K562 (cell line): ENCODE data around the gene HOXB7. TPM values are rescaled to one million over a fixed set of nuclear protein-coding genes. Genes with fewer than 3 reads are reported as not detected.
A peak's percentile ranks its signal among the peaks of the same experiment; 100 is the strongest.

Experiments
- ARID1B ChIP-seq: fragments of 450-650 bp; IDR thresholded peaks from 2 replicates; pipeline ENCODE4 v1.6.1; 2016; ENCODE audit warnings: antibody characterized with exemption, mild to moderate bottlenecking, inconsistent platforms
- ARID4B ChIP-seq: sonication (generic); formaldehyde crosslinking; IDR thresholded peaks from 2 replicates; pipeline ENCODE4 v1.8.0; 2022; ENCODE audit warnings: mild to moderate bottlenecking, missing genetic modification reagents
- BRD9 ChIP-seq: fragments of 450-650 bp; IDR thresholded peaks from 2 replicates; pipeline ENCODE4 v1.6.1; 2018; ENCODE audit warnings: low read depth; ENCODE audit not compliant: partially characterized antibody
- C11orf30 ChIP-seq: fragments of 450-650 bp; IDR thresholded peaks from 2 replicates; pipeline ENCODE4 v1.6.1; 2016; ENCODE audit warnings: low read depth, mild to moderate bottlenecking
- ESRRA ChIP-seq: fragments of 450-650 bp; IDR thresholded peaks from 2 replicates; pipeline ENCODE4 v1.6.1; 2014; ENCODE audit warnings: low read depth, mild to moderate bottlenecking, moderate library complexity, borderline replicate concordance
- ETV1 ChIP-seq: fragments of 450-650 bp; conservative IDR thresholded peaks from 2 replicates; pipeline ENCODE4 v1.6.1; 2016; ENCODE audit warnings: missing genetic modification characterization, control low read depth, low read depth, missing compliant biosample characterization
- FOXK2 ChIP-seq, 2 experiments: fragments of 450-650 bp; IDR thresholded peaks in 1 of 2; conservative IDR thresholded peaks in 1 of 2; 2 replicates each; pipeline ENCODE4 v1.6.1; 2016; ENCODE audit warnings: low read depth in 2 of 2, mild to moderate bottlenecking in 1 of 2
- GTF2A2 ChIP-seq: IDR thresholded peaks from 2 replicates; pipeline ENCODE4 v1.6.1; 2016; ENCODE audit warnings: mild to moderate bottlenecking, missing genetic modification characterization, missing compliant biosample characterization
- HIVEP1 ChIP-seq: fragments of 250-450 bp; sonication (Bioruptor Pico); IDR thresholded peaks from 2 replicates; pipeline ENCODE4 v1.4.0; 2020; ENCODE audit warnings: mild to moderate bottlenecking
- IFI16 ChIP-seq: fragments of 250-450 bp; sonication (Bioruptor Pico); IDR thresholded peaks from 2 replicates; pipeline ENCODE4 v2.1.2; 2022; ENCODE audit warnings: mild to moderate bottlenecking, inconsistent platforms
- MCM7 ChIP-seq, 2 experiments: fragments of 450-650 bp; IDR thresholded peaks; 2 replicates each; pipeline ENCODE4 v1.6.1; 2016 to 2018
- MIER1 ChIP-seq: fragments of 450-650 bp; IDR thresholded peaks from 2 replicates; pipeline ENCODE4 v1.6.1; 2016; ENCODE audit warnings: antibody characterized with exemption, mild to moderate bottlenecking, low read depth
- MYC ChIP-seq, 2 experiments: fragments of 250-450 bp in 1 of 2; sonication (Bioruptor Pico) in 1 of 2; IDR thresholded peaks; 2 replicates each; pipeline versions ENCODE4 v1.5.1 to v1.6.1; 2012 to 2021; ENCODE audit warnings: low read depth in 2 of 2, borderline replicate concordance in 1 of 2, improper control_type of control experiment in 1 of 2, low read length in 1 of 2, mild to moderate bottlenecking in 1 of 2, moderate library complexity in 1 of 2
- NFE2 ChIP-seq: IDR thresholded peaks from 2 replicates; pipeline ENCODE4 v1.6.1; 2014; ENCODE audit warnings: antibody characterized with exemption, low read depth
- NFIC ChIP-seq: fragments of 450-650 bp; IDR thresholded peaks from 2 replicates; pipeline ENCODE4 v1.6.1; 2017; ENCODE audit warnings: mild to moderate bottlenecking, inconsistent platforms
- SAFB2 ChIP-seq: fragments of 200-400 bp; formaldehyde crosslinking; IDR thresholded peaks from 2 replicates; pipeline ENCODE4 v1.6.1; 2018; ENCODE audit warnings: borderline replicate concordance, low read length, low read depth, moderate library complexity; ENCODE audit not compliant: severe bottlenecking
- TCF7 ChIP-seq: sonication (generic); IDR thresholded peaks from 2 replicates; pipeline ENCODE4 v1.6.1; 2016; ENCODE audit warnings: antibody characterized with exemption, borderline replicate concordance
- TCFL5 ChIP-seq: fragments of 250-450 bp; sonication (Bioruptor Pico); conservative IDR thresholded peaks from 2 replicates; pipeline ENCODE4 v1.6.1; 2021; ENCODE audit warnings: mild to moderate bottlenecking, moderate library complexity, matching md5 sums
- ZBTB12 ChIP-seq: fragments of 250-450 bp; sonication (Bioruptor Pico); IDR thresholded peaks from 2 replicates; pipeline ENCODE4 v1.4.0; 2020
- ZSCAN32 ChIP-seq: fragments of 450-650 bp; formaldehyde crosslinking; IDR thresholded peaks from 2 replicates; pipeline ENCODE4 v1.4.0; 2020; ENCODE audit warnings: mild to moderate bottlenecking, moderate library complexity
- ZZZ3 ChIP-seq: fragments of 450-650 bp; IDR thresholded peaks from 2 replicates; pipeline ENCODE4 v1.6.1; 2016; ENCODE audit warnings: antibody characterized with exemption, mild to moderate bottlenecking, moderate library complexity
- polyA plus RNA-seq, 8 experiments: library from polyadenylated mRNA; depleted of rRNA in 4 of 8; stranded (reverse) in 5 of 8; unstranded in 3 of 8; fragments of >200 nt; fragmentation: Nextera tagmentation in 2 of 8; fragmentation: Illumina TruSeq in 1 of 8; extraction: Ambion mirVana in 2 of 8; extraction: Trizol in 1 of 8; gene quantifications; 2 replicates each; pipeline versions ENCODE4 v1.2.1 to v1.2.3, GENCODE V29; 2011 to 2014; ENCODE audit warnings: inconsistent platforms in 1 of 8, missing spikeins in 1 of 8
- total RNA-seq, 7 experiments: library from RNA; depleted of rRNA in 6 of 7; stranded (reverse); fragments of >200 nt in 6 of 7; fragmentation: Illumina TruSeq in 2 of 7; extraction: Trizol in 2 of 7; gene quantifications; 2 replicates each; pipeline versions ENCODE4 v1.2.1 to v1.2.3, GENCODE V29; 2011 to 2021; ENCODE audit warnings: low replicate concordance in 1 of 7

Gene HOXB7
- total and polyA plus RNA-seq, 9 of the 15 experiments (the other 6 are each of a cell fraction or from before 2014, with no cell fraction given), result 5.5 to 16.7 (median 8.3) TPM

- TF ChIP-seq ESRRA (no peak), C11orf30 (no peak), NFIC (peak; percentile 76), ETV1 (tag) (peak; percentile 89), NFE2 (no peak), ARID4B (CRISPR knock-in tag) (no peak), FOXK2 (conservative IDR thresholded peaks at IDR 0.05 in 1 of 2, IDR thresholded peaks at IDR 0.05 in 1 of 2; ENCODE audit: low read depth in 2 of 2) (no peak), TCF7 (no peak), SAFB2 (no peak), ZSCAN32 (CRISPR knock-in tag) (no peak), MYC (IDR thresholded peaks at IDR 0.05; ENCODE audit: low read depth, low read length) (peak; percentile 52; the same call in 1 of the 2 replicates), MYC (CRISPR knock-in tag; IDR thresholded peaks at IDR 0.05; ENCODE audit: borderline replicate concordance, low read depth) (no peak), ARID1B (no peak), HIVEP1 (CRISPR knock-in tag) (no peak), GTF2A2 (no peak), ZBTB12 (CRISPR knock-in tag) (no peak), MCM7 (IDR thresholded peaks at IDR 0.05) (no peak), MIER1 (no peak), IFI16 (CRISPR knock-in tag) (no peak), ZZZ3 (no peak), BRD9 (peak; percentile 5), TCFL5 (no peak)
Measured at GRCh38 chr17:48605409-48605919, 5.4 kb downstream of the HOXB7 start (continued).
